H7 (cell line): ENCODE data around the gene CD79A. TPM values are rescaled to one million over a fixed set of nuclear protein-coding genes. Genes with fewer than 3 reads are reported as not detected.

Experiments used
- DNase-seq: peaks from one replicate; pipeline ENCODE4 v3.0.0; 2012
- H3K27me3 ChIP-seq: 2 replicates; pipeline ENCODE4 v1.6.0; 2011; ENCODE audit warnings: mild to moderate bottlenecking, low read length; ENCODE audit not compliant: control insufficient read depth, insufficient read depth
- H3K36me3 ChIP-seq: replicated peaks from 2 replicates; pipeline ENCODE4 v1.5.1; 2011; ENCODE audit warnings: low read length; ENCODE audit not compliant: control insufficient read depth, insufficient read depth
- H3K4me3 ChIP-seq: 2 replicates; pipeline ENCODE4 v1.5.1; 2011; ENCODE audit warnings: low read depth, mild to moderate bottlenecking, control low read depth, low read length, moderate library complexity; ENCODE audit not compliant: insufficient read depth
- total RNA-seq: library from RNA; depleted of rRNA; stranded (reverse); fragments of >200 nt; shearing (Covaris generic); gene quantifications from 2 replicates; pipeline ENCODE4 v1.2.3, GENCODE V29; 2014

CD79A gene
- total RNA-seq, 1 experiment from 2014 or later = not detected

- Histone ChIP-seq H3K36me3 (no peaks in the 10 kb centered on the region), H3K27me3 (peaks cover 85% of the 10 kb centered on the region), H3K4me3 (no peak overlapping the region)
- peak; percentile 69 for DNase-seq
These were observed 44.8 kb downstream of the CD79A start for GRCh38 chr19:41921577-41922576.

GRCh38 chr19:41922585-41922984 lies 45.5 kb downstream of the CD79A start:
- Histone ChIP-seq H3K27me3 (peaks cover 87% of the 10 kb centered on the region), H3K36me3 (no peaks in the 10 kb centered on the region), H3K4me3 (no peak overlapping the region)
- DNase-seq = peak; percentile 83

GRCh38 chr19:41923045-41923788 lies 46.1 kb downstream of the CD79A start:
- no peak for DNase-seq
- Histone ChIP-seq H3K4me3 (no peak overlapping the region), H3K27me3 (peaks cover 88% of the 10 kb centered on the region), H3K36me3 (no peaks in the 10 kb centered on the region)

GRCh38 chr19:41924151-41925145 lies 47.4 kb downstream of the CD79A start:
- DNase-seq = no peak
- Histone ChIP-seq H3K27me3 (peaks cover 96% of the 10 kb centered on the region), H3K4me3 (no peak overlapping the region), H3K36me3 (no peaks in the 10 kb centered on the region)

DNA sequence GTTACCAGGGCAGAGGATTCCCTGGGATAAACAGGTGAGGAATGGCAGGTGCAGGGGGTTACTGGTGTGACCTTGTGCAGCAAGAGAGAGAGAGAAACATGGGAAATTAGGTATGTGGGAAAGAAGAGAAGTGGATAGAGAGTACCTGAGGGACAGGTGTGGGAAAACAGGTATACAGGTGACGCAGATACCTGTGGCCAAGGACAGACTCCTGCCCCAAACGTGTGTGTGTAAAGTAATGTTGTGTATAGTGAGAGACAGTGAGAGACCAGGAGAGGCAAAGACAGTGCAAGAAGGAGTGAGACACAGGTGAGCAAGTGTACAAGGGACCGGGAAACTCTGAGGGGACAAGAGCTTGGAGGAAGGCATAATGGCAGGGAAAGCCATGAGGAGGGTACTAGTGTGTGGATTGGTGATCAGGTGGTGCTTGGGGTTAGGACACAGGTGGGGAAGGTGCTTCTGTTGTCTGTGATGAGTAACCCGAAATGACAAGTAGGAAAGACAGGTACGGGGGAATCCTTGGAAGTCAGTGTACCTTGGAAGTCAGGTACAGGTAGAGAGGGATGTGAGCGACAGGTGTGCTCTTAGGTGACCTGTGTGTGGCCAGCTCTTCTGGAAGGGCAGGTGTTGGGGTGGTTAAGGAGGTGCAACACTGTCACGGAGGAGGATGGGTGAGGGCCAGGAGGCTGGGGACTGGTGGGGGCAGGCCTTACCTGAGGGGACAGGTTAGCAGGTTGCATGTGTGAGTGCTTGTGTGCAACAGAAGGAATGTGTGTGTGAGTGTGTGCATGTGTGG lies 48.3 kb downstream of the CD79A start:
- no peak overlapping the region for H3K4me3 ChIP-seq
- DNase-seq = no peak
- peaks cover 97% of the 10 kb centered on the region for H3K27me3 ChIP-seq
- H3K36me3 ChIP-seq = no peaks in the 10 kb centered on the region

- peaks cover 97% of the 10 kb centered on the region for H3K27me3 ChIP-seq
- H3K4me3 ChIP-seq = no peak overlapping the region
- peak; percentile 71 for DNase-seq
- no peaks in the 10 kb centered on the region for H3K36me3 ChIP-seq
These were observed 49.1 kb downstream of the CD79A start for GRCh38 chr19:41926028-41926762.

- no peak for DNase-seq
- H3K4me3 ChIP-seq = no peak overlapping the region
- peaks cover 97% of the 10 kb centered on the region for H3K27me3 ChIP-seq
- H3K36me3 ChIP-seq = no peaks in the 10 kb centered on the region
These were observed 49.9 kb downstream of the CD79A start for GRCh38 chr19:41926763-41927496.

- Histone ChIP-seq H3K36me3 (no peaks in the 10 kb centered on the region), H3K27me3 (peaks cover 97% of the 10 kb centered on the region), H3K4me3 (peak overlapping the region; percentile 50)
- DNase-seq = peak; percentile 95
These were observed 50.6 kb downstream of the CD79A start for GRCh38 chr19:41927497-41928192.

DNA sequence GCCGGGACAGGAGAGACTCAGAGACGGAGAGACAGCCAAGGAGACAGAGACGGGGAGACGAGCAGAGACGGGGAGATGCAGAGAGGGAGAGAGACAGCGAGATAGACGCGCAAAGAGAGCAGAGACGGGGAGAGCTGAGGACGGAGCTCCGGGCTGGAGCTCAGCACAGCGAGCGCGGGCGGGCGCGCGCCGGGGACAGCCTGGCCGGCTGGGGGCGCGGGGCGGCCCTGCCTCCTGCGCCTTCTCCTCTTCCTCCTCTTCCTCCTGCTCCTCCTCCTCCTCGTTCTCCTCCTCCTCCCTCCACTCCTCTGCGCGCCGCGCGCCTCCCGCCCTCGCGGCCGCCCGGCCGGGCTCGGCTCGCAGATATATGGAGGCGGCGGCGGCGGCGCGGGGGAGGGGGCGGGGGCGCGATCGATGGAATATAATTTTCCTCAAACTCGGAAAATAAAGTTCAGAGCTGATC lies 51.2 kb downstream of the CD79A start, which contains the start of gene ERFL:
Gene ERFL (minus strand): TSS at position 229 of the 463 bp plus-strand sequence. CDS start 15,530 bp downstream, outside the sequence.
- peak; percentile 86 for DNase-seq

DNA sequence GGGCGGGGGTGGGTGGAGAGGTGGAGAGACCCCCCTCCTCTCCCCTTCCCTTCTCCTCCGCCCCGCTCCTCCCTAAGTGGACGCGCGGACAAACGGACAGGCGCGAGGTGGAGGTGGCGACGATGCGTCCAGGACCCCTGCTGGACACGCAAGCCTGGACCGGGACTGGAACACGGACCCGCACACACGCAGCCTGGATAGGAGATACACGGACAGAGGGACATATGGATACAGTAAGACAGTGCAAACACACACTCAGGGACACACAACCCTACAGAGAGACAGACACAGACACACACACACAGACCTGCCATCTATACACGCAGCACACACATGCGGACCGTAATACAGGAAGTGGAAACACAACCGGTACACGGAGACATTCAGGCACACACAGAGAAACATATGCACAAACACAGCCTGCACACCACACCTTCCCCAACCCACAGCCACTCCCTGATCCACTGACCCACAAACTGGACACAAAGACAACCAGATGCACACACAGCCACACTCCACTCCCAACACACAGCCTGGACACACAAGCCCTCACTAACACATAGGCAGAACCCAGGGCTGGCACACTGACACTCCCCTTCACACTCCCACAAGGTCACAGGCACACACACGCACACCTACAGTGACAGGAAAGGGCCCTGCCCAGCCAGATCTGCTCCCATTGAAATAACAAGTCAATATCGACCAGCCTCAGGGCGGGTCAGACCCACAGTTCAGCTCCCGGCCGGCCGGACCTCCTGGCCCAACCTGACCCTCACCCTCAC lies 51.9 kb downstream of the CD79A start:
- DNase-seq = peak; percentile 74
- peaks cover 100% of the 10 kb centered on the region for H3K27me3 ChIP-seq
- H3K4me3 ChIP-seq = peak overlapping the region; percentile 4; the same call in 1 of the 2 replicates
- no peaks in the 10 kb centered on the region for H3K36me3 ChIP-seq

More for the DNA sequence above, 51.2 kb downstream of the CD79A start, which contains the start of gene ERFL:
- Histone ChIP-seq H3K36me3 (no peaks in the 10 kb centered on the region), H3K4me3 (peak within 1 kb of the TSS; percentile 50), H3K27me3 (peaks cover 97% of the 10 kb centered on the region)

DNA sequence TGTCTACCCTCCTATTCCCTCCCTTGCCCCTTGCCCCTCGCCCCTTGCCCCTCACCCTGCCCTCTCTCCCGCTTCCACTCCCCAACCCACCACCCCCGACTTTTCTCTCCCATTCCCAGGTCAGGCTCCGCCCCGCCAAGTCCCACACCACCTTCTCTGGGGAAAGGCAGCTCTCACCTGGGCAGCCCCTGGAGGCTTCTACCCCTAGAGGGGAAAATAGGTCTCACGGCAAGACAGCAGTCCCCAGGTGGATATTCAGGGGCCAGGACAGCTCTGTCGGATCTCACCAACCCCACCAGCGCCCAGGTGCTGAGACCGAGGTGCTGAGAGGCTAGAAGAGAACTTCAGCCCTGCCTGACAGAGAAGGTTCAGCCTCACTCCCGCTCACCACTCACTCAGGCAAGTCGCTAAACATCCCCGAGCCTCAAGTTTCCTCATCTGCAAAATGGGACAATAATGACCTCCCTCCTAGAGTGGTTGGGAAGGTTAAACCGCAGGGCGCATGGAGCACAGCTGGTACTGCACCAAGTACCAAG lies 52.5 kb downstream of the CD79A start:
- DNase-seq = peak; percentile 76
- Histone ChIP-seq H3K4me3 (no peak overlapping the region), H3K36me3 (no peaks in the 10 kb centered on the region), H3K27me3 (peaks cover 98% of the 10 kb centered on the region)
